Hypothalamus (tissue), 51 donors: ENCODE results near the gene ARHGAP31.
"Not testable (repeated sequence)": the region's sequence is repeated elsewhere in the genome, so short reads cannot be mapped to it uniquely, and the experiment has no call there.

ENCODE experiments used
- DNase-seq, 51 donors: peaks; one replicate each; lab custom pipeline; 2025; lab: John Stamatoyannopoulos, UW

Gene ARHGAP31

GRCh38 chr3:119318876-119319275 lies 24.7 kb downstream of the ARHGAP31 start:
- no peak for DNase-seq

DNA sequence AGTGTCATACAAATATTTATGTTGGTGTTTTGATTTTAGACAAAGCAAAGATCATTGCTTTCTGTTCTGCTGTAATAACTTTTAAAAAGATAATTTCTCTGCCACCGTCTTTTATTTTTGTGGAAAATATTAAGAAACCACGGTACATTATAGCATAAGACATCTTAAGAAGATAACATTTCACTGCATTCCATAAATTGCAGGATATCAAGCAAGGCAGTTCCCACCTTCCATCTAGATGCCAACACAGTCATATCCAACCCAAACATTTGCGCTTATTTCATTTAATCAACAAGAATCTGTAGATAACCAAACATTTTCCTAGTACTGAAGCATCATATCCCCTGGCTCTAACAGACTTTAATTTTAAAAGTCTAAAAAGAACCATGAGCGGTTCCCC lies 25.1 kb downstream of the ARHGAP31 start:
- no peak for DNase-seq

DNA sequence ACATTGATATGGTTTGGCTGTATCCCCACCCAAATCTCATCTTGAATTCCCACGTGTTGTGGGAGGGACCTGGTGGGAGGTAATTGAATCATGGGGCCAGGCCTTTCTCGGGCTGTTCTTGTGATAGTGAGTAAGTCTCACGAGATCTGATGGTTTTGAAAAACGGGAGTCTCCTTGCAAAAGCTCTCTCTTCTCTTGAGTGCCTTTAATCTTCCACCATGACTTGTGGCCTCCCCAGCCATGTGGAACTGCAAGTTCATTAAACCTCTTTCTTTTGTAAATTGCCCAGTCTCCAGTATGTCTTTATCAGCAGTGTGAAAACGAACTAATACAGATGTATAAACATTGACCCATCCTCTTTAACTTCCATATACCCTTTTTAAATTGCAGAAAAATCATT lies 26.6 kb downstream of the ARHGAP31 start:
- DNase-seq, result not testable (repeated sequence)

GRCh38 chr3:119322021-119322834 lies 28.0 kb downstream of the ARHGAP31 start:
- DNase-seq, result peak in 6 of 51 donors; percentile 40 to 70 (median 62)

- peak in 50 of 51 donors; percentile 10 to 87 (median 67) for DNase-seq
Measured at GRCh38 chr3:119322835-119323722, 28.9 kb downstream of the ARHGAP31 start.

- DNase-seq, result no peak
Measured at GRCh38 chr3:119323723-119324085, 29.5 kb downstream of the ARHGAP31 start.

DNA sequence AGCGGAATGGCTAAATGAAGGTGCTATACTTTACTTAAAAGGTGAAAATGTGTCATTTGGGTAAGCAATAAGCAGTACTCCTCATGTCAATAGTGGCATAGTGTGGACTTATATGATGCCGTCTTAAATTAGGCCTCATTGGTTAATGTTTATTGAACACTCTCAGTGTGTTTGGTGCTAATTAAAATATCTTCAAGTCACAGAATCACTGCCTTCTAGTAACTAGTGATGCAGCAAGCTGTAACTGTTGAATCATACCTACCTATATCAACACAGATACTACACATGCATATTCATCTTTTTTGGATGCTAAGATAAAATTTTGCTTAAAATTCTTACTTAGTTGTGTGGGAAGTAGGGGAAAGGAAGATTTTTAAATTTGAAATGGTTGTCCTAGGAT lies 30.7 kb downstream of the ARHGAP31 start:
- no peak for DNase-seq

GRCh38 chr3:119326976-119327375 lies 32.8 kb downstream of the ARHGAP31 start:
- DNase-seq, result no peak

DNA sequence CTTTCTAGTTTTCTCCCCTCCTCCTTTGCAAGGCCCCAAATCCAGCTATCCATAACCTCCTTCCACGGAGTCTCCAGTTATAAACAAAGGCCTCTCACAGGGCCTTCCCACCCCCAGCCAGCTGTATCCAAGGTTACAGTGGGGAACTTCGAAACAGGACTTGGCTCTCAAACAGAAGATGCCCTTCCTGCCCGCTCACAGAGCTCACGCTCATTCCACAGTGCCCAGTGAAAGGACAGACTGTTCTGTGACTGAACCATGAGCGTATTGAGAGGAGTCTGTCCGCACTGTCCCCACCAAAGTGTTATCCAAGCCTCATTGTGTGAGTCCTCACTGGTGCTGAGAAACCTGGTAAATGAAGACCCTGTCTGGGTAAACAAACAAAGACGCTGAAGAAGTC lies 35.4 kb downstream of the ARHGAP31 start:
- DNase-seq, result peak in 45 of 51 donors; percentile 5 to 88 (median 53)

DNA sequence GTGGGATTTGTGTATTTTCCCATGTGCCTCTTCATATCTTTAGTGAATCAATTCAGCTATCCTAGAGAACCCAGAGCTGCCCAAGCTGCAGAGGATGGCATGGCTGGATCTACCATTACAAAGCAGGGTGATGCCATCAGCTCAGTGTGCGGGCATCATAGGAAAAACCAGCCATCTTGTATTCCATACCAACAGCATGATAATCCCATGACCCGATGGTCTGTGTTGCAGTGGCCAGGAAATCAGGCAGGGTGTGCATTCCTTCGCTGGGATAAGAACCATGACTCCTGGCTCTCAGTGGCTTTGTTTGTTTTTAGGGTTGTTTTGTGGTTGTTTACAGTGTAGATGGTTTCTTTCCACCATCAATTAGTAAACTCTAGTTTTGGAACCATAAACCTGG lies 36.0 kb downstream of the ARHGAP31 start:
- no peak for DNase-seq

- no peak for DNase-seq
Measured at GRCh38 chr3:119330858-119331257, 36.7 kb downstream of the ARHGAP31 start.

- DNase-seq, result no peak
Measured at GRCh38 chr3:119331661-119332060, 37.5 kb downstream of the ARHGAP31 start.

DNA sequence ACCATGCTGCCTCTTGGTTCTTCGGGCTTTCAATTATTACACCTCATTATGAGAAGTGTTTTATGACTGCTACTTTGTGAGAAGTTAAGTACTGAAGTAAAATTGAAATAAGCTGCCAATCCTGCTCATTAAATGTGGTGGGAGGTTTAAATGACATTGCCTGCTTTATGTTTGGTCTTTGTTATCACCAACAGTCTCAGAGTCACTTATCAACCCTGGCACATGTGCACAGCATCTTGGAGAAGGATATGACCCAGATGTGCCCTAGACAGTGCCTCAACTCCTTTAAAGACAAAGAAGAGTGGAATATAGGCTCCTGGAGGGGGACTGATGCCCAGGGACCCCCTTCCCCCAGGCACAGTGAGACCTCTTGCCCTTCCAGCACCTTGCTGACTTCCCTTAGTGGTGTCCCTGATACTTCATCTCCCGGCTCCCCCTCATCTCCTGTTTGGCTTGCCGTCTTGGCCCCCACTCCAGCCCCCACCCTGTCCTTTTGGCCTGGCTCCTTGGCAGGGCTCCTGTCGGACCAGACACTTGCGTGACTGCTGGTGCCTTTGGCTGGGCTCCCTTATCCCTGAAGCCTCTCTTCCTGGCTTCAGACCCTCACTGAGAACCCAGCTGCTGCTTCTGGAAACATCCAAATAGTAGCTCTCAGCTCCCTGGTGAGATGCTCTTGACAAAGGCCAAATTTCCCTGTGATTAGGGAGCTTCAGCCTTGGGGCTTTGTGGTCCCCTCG lies 39.8 kb downstream of the ARHGAP31 start:
- DNase-seq, result peak in 4 of 51 donors; percentile 2 to 19 (median 13)

DNA sequence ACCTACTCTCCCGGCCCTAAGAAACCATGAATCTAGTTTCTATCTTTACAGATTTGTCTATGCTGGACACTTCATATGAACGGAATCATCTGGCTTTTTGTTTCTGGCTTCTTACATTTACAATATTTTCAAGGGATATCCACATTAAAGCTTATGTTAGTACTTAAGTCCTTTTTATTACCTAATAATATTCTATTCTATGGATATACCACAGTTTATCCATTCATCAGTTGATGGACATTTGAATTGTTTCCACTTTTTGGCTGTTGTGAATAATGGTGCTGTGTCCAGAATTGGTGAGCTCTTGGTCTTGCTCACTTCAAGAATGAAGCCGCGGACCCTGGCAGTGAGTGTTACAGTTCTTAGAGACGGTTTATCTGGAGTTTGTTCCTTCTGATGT lies 42.6 kb downstream of the ARHGAP31 start:
- no peak for DNase-seq

GRCh38 chr3:119337407-119337806 lies 43.2 kb downstream of the ARHGAP31 start:
- DNase-seq, result not testable (repeated sequence)

DNA sequence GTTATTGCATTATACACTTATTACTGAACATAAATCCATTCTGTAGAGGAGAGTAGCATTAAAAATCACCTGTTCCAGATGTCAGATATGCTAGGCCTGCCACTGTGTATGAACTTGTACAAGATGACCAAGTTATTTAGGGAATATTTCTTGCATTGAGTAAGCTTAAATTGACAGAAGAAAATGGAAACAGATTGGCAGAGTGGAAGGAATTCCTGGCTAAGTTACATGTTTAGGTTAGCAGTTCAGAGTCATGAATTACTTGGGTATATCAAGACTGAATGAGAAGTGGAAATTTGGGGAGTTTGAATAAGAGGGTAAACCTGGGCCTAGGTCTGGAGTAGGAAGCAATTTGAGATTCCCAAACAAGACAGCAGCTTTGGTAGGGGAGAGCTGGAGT lies 44.6 kb downstream of the ARHGAP31 start:
- DNase-seq, result no peak

DNA sequence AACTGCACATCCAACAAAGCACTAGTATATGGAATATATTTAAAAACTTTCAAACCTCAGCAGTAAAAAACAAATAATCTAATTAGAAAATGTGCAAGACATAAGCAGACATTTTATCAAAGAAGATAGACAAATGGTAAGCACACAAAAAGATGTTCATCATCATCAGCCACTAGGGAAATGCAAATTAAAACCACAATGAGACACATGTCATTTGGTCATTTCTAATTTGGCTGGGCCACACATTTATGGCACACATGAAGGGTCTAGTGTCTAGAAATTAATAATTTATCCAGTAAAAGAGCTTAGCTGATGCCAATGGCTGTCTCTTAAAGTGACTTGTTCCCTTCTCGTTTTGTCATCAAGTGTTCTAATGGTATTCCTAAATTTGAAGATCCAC lies 45.8 kb downstream of the ARHGAP31 start:
- no peak for DNase-seq

DNA sequence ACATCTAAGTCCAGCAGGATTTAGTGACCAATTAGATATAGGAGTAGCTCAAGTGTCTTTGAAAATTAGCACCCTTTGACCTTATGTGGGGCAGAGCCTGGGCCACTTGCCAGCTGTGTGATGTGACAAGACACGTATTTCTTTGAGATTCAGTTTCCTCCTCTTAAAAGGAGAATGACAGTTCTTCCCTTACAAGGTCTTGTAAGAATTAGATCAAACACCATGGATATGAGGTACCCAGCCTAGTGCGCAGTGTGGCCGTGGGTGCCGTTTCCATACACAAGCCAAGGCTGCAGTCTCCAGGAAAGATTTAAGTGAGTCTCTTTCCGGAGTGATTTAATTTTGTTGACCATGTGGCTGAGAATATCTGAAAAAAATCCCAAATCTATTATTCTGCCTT lies 46.3 kb downstream of the ARHGAP31 start:
- no peak for DNase-seq

GRCh38 chr3:119342176-119342575 lies 48.0 kb downstream of the ARHGAP31 start:
- DNase-seq, result no peak

DNA sequence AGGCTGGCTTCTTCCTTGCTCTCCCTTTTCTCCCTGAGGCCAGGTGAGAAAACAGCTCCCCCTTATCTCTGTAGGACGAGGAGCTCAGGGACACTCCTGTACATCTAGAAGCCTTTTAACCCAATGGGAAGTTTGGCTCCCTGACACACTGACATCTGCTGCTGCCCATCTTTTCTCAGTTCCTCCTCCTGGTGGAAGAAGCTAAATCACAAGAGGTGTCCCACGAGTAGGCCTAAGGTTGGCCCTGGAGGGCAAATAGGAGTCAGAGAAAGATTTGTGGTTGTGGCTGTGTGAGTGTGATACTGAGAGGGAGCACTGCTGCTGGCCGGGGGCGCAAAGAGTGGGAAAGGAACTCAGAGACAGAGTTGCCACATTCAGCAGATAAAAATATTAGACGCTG lies 49.5 kb downstream of the ARHGAP31 start:
- no peak for DNase-seq

DNA sequence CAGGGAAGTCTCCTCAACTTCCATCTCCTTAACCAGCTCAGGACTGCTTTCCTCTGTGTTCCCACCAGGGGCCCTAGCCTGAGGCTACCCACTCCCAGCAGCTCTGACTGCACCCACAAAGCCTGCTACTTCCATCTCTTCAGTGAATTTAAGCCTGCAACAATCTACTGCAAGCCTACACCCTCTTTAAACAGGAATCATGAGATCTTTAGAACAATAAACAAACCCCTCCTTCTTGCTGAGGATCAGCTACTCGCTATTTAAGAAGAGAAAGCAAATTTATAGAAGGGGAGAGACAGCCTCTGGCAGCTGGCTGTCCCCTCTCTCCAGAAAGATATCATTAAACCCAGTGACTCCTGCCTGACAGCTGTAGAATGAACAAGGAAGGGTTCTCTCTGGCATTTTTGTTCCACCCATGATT lies 51.9 kb downstream of the ARHGAP31 start:
- no peak for DNase-seq
